Inferior parietal cortex (tissue), 1 donor: Measurements from ENCODE around the gene CDH15.

ENCODE experiments used
- DNase-seq: peaks from one replicate; pipeline ENCODE4 v3.0.0-alpha.2; 2016; ENCODE audit errors: extremely low spot score

CDH15 gene

DNA sequence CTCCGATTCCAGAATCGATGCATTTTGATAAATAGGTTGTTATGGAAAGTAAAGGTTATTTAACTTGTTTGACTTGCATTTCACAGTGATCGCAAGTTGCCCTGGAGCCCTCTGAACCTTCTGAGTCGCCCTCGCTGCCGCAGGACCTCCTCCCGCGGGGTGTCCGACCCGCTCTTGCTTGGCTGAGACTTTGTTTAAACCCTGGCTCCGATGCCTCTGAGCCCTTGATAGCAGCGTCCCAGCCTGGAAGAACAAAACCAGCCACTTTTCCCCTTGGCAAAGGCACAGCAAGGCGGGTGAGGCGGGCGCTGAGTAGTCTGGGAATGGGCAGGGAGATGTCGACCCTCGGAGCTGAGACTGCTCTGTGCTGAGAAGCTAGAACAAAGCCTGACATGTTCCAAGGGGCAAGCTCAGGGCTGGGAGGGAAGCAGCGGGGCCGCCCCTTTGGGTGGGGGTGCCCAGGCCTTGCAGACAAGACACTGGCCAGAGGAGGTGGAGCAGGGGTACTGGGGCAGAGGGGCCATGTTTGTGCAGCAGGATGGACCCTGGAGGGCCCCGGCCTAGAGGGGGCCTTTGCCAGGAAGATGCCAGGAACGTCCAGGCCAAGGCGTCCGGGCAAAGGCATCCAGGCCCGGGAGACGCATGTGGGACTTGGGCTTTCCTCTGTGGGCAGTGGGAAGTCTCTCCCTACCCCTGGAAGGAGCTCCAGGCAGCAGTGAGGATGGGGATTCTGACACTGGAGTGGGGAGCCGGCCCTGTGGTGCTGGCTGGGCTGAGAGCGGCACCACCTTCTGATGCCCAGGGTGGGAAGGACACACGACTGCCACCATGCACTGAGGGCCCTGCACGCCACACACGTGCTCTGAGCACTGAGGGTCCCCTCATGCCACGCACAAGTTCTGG lies 30.3 kb upstream of the CDH15 start:
- DNase-seq: no peak

DNA sequence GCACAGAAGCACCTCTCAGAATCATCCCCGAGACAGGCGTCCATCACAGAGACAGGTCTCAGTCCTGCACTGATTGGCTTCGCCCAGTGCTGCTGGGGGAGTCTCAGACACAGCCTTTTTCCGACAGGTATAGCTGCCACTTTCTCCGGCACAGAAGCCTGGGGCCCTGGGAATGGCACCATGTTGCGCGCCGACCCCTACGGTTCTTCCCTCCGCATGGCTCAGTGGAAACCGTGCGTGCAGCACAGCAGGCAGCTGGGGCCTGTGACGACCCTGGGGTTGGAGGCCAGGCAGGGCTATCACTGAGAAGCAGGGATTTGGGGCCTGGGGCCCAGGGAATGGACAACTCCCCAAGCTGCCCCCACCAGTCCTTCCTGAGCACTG lies 29.7 kb upstream of the CDH15 start:
- no peak for DNase-seq

DNA sequence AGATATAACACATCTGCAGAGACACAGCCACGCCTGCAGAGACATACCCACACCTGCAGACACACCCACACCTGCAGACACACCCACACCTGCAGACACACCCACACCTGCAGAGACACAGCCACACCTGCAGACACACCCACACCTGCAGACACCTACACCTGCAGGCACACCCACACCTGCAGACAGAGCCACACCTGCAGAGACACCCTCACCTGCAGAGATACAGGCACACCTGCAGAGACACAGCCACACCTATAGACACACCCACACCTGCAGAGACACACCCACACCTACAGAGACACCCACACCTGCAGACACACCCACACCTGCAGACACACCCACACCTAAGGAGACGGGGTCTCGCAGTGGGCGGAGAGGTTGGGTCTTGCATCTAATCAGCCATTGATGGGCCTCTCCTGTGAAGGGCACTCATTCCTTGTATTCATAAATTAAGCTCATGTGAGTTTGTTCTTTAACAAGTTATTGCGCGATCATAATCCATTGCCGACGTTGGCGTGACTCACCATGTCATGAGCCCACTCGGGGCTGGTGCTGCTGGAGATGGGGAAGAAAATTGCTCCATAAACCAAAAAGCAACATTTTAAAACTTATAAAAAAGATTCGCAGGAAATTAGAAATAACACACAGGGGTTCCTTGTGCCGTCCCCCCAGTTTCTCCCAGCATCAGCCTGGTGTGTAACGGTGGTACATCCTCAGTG lies 28.9 kb upstream of the CDH15 start:
- no peak for DNase-seq

DNA sequence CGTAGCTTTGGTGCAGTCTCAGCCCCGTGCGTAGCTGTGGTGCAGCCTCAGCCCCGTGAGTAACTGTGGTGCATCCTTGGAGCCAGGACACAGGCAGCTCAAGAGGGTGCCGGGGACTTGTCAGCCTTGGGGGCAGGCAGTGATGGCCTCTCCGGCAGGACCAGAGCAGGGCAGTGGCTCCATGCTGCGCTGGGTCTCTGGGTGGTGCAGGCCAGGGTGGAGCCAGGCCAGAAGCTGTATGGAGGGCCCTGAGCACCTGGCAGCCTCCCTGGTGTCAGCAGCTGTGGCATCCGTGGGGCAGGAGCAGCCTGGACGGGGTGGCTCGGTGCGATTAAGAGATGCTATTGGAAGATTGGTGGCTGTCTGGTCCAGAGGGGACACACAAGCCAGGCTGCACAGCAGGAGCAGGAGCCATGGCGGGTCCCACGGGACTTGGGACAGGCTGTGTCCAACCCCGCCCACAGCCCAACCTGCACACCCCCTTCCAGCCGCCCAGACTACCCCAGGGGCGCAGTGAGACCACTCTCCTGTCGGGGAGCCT lies 28.3 kb upstream of the CDH15 start:
- no peak for DNase-seq

DNA sequence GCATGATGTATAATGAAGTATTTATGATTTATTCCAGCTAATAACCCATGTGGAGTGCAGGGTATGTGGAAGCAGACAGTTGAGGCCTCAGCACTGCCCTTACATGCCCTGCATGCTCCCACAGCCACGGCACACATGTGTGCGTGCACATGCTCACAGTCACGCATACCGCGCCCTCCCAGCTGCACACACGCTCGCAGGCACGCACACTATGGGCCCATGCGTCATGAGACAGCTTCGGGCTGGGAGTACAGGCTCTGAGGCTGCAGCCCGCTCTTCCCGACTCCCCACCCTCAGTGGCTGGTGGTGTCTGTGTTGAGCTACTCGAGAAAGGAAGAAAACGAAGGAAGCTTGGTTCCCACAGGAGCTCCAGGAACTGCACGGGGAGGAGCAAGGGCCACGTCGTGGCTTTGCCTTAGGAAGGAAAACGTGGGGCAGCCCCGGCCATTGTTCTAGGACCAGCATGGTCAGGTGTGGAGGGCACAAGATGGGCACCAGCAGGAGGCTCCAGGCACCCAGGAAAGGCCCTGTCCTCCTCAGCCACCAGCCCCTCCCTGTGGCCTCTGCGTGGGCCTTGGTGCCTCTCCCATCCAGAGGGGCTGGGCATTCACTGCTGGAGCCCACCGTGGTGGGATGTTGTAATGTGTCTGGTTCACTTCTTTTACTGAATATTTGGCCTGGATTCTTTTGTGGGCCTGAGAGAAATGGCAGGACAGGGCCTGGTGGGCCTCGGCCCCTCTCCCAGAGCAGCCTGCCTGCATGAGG lies 27.5 kb upstream of the CDH15 start:
- DNase-seq: no peak

DNA sequence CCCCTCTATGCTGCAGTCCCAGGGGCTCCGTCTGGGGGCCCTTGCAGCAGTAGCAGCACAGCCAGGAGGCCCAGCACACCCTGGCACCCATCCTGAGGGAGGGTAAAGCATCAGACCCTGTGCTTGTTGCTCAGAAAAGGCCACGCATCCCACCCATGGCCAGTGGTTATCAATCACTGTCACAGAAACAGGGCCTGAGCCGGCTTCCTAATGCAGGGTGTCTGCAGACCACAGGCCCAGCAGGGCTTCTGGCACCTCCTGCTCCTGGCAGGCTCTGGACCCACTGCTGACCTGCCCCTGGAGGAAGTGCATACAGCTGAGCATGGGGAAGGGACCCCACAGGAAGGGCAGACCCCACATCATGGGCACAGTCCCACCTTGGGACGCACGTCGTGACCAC lies 26.9 kb upstream of the CDH15 start:
- no peak for DNase-seq

DNA sequence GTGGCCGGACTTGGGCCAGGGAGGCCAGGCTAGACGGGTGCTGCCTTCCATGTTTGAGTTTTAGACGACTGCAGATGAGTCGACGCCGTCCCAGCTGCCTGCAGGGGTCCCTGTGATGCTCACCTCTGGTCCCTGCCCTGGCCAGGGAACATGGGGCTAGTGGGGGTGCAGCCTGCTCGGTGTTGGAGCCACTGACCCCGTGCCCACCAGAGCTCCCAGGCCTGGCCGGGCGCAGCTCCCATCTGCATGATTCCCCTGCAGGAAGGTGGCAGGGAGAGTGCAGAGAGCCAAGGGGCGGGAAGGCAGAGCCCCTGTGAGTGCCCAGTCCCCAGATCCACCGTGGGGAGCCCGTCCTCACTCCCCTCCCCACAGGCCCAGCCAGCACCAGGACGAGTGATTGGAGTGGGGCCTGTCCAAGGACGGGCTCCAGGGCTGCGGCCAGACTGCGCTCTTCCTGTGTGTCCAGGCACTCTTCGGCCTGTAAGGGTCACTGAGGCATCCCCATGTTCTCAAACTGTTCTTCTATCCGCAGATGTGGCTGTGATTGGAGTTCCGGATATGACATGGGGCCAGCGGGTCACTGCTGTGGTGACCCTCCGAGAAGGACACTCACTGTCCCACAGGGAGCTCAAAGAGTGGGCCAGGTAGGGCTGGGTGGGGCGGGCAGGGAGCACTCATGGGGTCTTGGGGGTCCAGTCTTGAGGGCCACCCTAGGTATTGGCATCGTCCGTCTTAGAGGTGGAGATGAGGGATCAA lies 26.0 kb upstream of the CDH15 start:
- no peak for DNase-seq

DNA sequence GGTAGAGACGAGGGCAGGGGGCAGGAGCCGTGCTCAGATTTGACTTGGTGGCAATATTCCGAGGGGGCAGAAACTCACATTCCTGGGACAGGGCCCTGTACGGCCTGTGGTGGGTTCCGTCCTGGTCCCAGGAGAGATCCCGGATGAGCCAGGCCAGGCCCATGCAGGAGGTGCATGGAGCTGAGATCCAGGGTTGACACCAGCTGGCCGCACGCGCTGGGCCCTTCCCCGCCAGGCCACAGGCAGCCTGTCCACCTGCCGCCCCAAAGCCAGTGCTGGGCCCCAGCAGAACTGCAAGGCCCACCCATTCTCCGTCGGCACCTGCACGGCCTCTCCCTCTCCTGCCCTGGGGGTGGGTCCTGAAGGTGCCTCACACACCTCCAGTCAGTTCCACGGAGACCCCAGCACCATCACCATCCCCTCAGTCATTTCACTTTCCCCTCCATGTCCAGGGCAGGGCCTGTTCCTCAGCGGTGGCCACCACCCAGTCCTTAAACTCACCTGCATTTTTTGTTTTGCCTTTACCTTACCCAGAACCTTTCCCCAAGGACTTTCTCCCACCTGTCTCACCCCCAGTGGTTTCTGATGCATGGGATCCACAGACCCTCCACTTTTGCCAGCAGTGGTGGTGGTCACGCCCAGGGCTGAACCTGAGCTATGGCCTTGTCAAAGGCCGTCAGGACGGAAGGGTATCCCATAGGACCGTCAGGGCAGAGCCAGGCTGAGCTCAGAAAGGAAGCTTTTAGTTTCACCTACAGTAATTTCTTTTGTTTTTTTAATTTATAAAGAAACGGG lies 25.1 kb upstream of the CDH15 start:
- no peak for DNase-seq

DNA sequence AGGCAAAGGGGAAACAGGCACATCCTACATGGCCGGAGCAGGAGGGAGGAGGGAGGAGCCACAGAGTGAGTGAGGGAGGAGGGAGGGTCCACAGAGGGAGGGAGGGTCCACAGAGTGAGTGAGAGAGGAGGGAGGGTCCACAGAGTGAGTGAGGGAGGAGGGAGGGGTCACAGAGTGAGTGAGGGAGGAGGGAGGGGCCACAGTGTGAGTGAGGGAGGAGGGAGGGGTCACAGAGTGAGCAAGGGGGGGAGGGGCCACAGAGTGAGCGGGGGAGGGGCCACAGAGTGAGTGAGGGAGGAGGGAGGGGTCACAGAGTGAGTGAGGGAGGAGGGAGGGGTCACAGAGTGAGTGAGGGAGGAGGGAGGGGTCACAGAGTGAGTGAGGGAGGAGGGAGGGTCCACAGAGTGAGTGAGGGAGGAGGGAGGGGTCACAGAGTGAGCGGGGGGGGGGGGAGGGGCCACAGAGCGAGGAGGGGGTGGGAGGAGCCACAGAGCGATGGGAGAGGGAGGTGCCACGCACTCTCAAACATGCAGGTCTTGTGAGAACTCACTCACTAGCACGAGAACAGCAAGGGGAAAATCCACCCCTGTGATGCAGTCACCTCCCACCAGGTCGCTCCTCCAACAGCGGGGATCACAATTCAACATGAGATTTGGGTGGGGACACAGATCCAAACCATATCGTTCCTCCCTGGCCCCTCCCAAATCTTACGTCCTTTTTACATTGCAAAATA lies 24.3 kb upstream of the CDH15 start:
- no peak for DNase-seq

DNA sequence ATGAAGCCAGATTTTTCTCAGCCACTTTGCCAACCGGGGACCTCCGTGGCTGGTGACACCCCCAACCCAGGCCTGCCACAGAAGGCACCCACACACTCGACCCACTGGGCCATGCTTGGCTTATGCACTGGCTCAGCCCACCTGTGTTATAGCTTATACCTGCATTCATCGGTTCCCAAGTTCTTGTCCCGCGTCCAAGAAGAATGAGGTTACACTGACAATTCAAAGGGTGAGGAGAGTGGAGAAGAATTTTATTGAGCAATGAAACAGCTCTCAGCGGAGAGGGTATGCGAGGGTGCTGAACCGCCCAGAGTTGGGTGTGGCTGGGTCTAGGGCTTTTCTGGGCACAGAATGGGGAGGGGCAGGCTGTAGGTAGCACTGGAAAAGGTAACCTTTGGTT lies 22.2 kb upstream of the CDH15 start:
- DNase-seq: no peak

DNA sequence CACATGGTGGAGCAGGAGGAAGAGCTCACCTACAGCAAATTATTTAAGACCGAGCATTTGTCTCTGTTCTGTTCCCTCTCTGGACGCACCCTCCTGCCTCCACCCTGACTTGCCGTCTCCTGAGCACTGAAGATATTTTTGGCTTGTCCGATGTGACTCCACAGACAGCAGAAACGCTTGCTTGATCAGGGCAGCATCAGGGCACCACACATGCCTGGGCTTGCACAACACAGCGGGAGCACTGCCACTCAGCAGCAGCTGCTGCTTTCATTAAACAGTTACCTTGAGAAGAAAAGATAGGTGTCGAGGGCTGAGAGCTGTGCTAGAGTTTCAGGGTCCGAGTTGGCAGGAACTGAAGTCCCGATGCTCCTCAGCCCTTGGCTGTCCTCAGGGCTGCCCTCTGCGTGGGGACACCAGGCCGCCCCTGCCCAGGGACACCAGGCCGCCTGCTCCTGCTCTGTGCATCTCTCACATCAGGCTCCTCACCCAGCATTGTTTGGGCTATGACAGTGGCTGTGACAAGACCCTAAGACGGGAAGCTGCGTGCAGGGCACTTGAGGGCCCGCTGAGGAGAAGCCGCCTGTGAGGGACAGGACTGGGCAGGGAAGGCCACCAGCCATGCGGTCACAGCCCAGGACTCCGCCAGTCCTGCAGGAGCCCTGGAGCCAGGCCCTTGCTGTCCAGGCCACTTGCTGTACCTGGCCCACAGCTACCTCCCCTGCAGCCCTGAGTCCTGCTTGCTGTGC lies 21.3 kb upstream of the CDH15 start:
- DNase-seq: no peak

DNA sequence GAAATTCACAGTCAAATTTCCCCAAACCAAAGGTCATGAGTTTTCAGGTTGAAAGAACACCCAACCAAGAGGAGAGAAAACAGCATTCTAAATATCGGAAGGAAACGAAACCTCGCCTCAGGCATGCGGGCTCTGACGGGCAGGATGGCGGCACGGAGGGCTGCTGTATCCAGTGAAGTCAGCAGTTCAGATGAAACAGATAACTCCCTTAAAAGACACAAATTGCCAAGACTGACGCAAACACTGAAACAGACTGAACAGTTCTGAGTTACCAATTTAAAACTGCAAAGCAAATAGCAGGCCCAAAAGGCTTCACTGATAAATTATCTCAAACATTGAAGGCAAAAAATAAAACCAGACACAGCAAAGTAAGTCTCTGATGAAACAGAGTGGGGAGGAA lies 20.6 kb upstream of the CDH15 start:
- DNase-seq: no peak

DNA sequence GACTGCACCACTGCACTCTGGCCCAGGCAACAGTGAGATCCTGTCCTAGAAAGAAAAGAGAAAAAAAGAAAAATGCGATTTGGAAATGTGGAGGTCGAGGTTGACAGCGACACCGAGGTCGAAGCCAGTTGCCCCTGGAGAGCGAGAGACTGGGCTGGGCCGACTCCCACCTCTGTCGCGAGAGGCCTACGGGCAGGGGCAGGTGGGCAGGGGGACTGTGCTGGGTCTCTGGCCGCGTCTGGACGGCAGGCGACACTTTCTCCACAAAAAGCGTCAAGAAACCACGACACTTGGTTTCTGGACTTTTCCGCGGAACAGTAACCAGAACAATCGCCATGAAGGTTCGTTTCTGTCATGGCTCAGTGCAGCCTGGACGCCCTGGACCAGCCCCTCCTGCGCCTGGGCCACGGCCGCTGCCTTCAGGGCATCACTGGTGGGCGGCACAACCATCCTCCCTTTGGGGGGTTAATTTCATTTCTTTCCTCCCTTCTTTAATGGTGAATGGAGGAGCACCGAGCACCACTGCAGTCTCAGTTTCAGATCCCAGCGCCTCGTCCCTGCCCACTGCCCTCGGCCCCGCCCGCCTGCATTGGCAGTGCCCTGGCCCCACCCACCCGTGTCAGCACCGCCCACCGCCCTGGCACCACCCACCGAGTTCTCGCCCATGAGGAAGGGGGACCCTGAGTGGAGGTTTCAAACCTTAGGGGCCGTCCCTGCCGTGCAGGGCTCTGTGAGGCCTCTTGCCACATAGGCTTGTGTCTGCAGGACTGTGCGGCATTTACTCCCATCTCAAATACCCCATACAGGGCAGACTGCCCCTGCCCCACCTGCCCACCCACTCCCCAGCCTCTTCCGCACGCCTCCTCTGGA lies 18.5 kb upstream of the CDH15 start:
- no peak for DNase-seq

DNA sequence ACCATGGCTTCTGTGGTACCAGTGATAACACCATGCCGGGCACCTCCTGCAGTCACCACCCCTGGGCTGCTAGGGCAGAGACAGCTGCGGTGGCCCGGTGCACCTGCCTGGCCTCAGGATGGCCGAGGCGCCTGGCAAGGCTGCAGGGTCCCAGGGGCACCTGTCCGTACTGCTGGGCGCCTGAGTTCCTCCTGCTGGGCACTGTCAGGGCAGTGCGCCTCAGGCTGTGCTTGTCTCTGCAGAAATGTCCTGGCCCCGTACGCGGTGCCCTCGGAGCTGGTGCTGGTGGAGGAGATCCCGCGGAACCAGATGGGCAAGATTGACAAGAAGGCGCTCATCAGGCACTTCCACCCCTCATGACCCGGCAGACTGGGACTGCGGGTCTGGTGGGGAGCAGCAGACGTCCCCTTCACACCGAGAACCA lies 17.7 kb upstream of the CDH15 start:
- no peak for DNase-seq

DNA sequence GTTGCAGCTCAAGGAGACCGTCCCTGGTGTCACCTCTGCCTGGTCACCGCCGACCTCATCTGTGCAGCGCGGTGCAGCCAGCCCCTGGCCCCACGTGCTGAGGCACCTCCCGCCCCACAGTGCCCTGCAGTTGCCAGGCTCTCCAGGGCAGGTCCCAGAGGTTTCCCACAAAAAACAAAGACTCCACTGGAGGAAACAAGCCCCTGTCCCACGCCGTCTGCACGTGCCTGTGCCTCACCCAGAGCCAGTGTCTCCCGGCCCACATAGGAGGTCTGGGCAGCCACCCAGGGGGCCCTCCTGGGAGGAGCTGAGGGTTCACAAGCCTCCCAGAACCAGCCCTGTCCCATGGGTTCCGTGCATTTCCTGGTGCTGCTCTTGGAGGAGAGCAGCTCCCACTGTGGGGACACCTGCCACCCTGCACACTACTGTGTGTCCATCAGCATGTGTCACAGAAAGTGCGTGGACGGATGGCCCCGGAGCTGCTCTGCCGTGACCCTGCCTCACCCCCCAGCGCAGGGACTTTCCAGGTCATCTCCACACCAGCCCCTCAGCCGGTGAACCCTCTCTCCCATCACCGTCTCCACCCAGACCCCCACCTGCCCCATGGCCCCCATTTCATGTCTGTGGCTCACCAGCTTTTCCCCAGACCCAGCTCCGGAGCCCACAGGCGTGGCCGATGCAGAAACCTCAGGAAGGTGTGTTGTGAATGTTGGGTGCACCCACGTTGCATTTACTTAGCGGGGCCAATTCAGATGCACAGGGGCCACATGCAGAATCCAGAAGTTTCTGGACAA lies 17.0 kb upstream of the CDH15 start:
- no peak for DNase-seq

DNA sequence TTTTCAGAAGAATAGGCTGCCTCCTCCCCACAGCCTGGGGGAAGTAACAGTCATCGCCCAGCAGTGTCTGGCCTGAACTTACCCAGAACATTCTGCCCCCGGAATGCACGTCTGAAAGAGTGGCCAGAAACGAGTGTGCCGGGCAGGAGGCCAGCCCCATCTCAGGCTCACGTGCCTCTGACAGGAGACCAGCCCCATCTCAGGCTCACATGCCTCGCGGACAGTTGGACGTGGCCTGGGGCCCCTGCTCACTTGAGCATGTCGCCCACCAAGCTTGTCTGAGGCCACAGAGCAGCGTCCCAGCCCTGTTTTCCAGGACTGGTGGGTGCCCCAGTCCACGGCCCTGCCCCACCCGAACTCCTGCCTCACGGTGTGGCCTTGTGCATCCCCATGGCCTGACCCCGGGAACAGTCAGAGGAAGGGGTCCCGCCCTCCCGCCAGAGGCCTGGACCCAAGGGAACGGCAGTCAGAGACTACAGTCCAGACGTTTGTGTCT lies 16.3 kb upstream of the CDH15 start:
- DNase-seq: no peak
